Large intestine (tissue), 3 donors: ENCODE results near the gene SPDYE17. TPM values are rescaled to one million over a fixed set of nuclear protein-coding genes. Genes with fewer than 3 reads are reported as not detected.
"Not testable (repeated sequence)": the region's sequence is repeated elsewhere in the genome, so short reads cannot be mapped to it uniquely, and the experiment has no call there.

Experiments
- DNase-seq, 2 donors: peaks; one replicate each; pipeline versions ENCODE4 v3.0.0 to v3.0.0-alpha.2; 2013
- H3K27ac ChIP-seq: one replicate; pipeline ENCODE4 v1.5.1; 2013; ENCODE audit warnings: low read length
- H3K27me3 ChIP-seq: 2 replicates; pipeline ENCODE4 v1.6.1; 2013; ENCODE audit warnings: low read length; ENCODE audit not compliant: control insufficient read depth, insufficient read depth
- H3K36me3 ChIP-seq: 2 replicates; pipeline ENCODE4 v1.6.1; 2013; ENCODE audit warnings: low read length; ENCODE audit not compliant: control insufficient read depth, insufficient read depth
- H3K4me1 ChIP-seq: one replicate; pipeline ENCODE4 v1.6.1; 2013; ENCODE audit warnings: low read length; ENCODE audit not compliant: control insufficient read depth, insufficient read depth
- H3K4me3 ChIP-seq: one replicate; pipeline ENCODE4 v1.5.1; 2013; ENCODE audit warnings: low read length
- H3K9me3 ChIP-seq: one replicate; pipeline ENCODE4 v1.6.1; 2013; ENCODE audit warnings: mild to moderate bottlenecking, low read depth, low read length, moderate library complexity; ENCODE audit not compliant: control insufficient read depth
- WGBS: methylation state at CpG from one replicate; pipeline ENCODE4 v1.1.5; 2013; ENCODE audit warnings: low lambda C conversion rate; ENCODE audit not compliant: insufficient coverage; 5-methylcytosine and 5-hydroxymethylcytosine counted together
- polyA plus RNA-seq: library from polyadenylated mRNA; unstranded; fragments of 120-200 nt; gene quantifications from one replicate; pipeline ENCODE4 v1.2.1, GENCODE V29; 2013

Gene SPDYE17
- polyA plus RNA-seq, 1 donor, result not detected

DNA sequence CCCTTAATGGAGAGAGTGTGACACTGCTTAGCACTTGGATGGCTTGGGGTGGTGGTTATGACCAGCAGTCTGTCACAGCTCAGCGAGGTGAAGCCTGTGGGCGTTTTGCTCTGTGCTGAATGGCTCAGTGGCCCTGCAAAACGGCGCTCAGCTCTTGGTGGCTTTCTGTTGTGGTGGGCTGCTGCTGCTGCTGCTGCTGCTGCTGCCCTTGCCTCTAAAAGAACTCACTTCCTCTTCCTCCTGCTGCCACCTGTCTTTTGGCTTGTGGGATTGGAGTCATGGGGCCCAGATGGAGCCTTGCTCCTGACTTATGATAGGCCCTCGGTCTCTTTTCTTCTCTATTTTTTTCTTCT lies 47.4 kb downstream of the SPDYE17 start:
- not testable (repeated sequence) for H3K4me3 ChIP-seq, H3K36me3 ChIP-seq, H3K27ac ChIP-seq, DNase-seq, H3K4me1 ChIP-seq, H3K9me3 ChIP-seq, H3K27me3 ChIP-seq
- WGBS, result no CpG with 5 or more reads among the region's 5 CpGs

DNA sequence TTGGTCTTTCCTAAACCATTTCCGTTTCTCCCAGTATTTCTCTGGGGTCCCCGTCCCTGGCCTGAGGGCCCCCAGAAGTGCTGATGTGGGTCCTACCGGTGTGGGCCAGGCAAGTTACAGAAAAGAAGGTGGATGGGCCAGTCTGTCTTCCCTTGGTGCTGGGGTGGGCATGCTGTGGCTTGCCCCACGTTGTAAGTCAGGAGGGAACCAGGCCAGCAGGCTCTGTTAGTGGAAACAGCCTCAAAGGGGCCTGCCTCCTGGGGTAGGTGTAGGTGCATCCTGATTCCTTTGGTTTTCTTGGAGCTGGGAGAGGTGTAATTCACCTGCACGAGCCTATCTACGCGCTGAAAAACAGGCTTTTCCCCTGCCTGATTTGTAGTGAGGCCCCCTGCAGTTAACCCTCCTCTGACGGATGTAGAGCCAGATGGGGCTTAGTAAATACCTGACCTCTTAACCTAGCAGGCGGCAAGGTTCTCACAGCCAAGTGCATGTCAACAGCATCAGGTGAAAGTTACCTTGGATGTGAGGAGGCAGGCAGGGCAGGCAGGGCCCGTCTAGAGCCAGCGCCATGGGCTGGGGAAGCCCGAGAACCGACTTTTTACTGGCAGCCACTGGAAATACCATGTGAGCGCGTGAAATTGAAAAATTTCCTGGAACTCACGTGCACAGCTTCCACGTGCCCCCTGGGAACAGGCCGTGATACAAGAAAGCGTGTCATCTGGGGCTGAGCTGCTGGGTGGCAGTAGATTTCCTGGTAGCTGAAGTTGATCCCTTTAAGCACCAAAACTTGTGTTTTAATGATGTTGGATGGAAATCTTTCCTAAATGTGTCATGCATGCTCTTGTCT lies 48.0 kb downstream of the SPDYE17 start:
- H3K27me3 ChIP-seq, H3K9me3 ChIP-seq, DNase-seq, H3K27ac ChIP-seq, H3K4me3 ChIP-seq, H3K4me1 ChIP-seq, H3K36me3 ChIP-seq: not testable (repeated sequence)
- no CpG with 5 or more reads among the region's 19 CpGs for WGBS

DNA sequence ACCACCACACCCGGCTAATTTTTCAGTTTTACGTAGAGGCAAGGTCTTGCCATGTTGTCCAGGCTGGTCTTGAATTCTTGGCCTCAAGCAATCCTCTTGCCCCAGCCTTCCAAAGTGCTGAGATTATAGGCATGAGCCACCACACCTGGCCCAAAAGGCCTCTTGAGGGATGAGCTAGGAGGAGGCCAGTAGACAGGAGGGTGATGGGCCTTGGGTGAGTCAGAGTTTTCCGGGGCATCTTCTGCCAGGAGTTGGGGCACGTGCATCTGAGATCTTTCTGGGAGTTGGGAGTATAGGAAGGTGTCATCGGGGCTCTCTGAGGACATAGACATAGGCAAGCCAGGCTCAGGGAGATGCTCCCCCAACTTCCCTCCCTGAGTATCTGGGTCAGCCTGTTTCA lies 48.8 kb downstream of the SPDYE17 start:
- WGBS, result no CpG with 5 or more reads among the region's 5 CpGs
- H3K9me3 ChIP-seq, DNase-seq, H3K36me3 ChIP-seq, H3K4me1 ChIP-seq, H3K27ac ChIP-seq, H3K4me3 ChIP-seq, H3K27me3 ChIP-seq: not testable (repeated sequence)

DNA sequence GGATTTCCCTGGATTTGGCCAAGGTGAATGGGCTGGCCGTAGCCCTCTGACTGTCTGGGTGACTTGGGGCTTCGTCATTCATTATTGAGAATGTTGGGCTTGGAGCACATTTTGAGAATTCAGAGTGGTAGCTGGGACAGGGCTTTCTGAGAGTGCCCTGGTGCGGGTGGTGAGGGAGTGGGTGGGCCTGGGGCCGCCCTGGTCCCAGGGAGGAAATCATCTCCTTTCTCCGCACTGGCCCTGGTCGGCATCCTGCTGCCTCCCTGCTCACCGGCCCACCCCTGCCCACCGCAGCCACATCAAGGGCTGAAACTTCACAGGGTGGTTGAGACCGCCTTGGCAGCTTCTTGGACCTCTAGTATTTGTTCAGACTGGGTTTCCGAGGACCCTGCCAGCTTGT lies 49.7 kb downstream of the SPDYE17 start:
- not testable (repeated sequence) for H3K9me3 ChIP-seq, H3K27ac ChIP-seq
- WGBS, result no CpG with 5 or more reads among the region's 10 CpGs

DNA sequence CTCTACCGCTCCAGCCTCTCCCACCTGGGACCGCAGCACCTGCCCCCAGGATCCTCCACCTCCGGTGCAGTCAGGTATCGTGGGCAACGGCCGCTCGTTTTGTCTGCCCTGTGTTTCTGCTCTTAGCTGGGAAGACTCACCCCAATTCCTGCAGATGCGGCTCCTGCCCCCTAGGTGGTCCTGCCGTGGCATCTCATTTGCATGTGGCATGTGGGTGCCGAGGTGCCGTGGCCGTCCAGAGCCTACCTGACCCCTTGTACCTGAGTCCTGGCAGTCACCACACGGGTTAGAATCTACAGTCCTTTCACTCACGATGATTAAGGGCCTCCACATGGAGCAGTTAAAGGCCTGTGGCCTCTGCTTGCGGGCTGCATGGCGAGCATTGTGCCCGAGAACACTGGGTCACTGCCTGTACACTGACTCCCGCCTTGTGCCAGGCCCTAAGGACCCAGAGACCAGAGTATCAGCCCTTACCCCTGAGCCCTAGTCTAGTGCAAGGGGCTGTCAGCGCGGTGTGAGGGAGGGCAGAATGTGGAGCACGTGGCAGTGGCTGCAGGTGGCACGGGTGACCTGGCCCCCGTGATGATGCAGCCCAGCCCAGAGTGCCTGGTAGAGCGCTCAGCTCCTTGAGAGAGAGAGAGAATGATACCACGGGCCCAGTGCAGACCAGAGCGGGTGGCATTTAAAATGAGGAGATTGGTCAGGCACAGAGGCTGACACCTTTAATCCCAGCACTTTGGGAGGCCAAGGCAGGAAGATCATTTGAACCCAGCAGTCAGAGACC lies 50.8 kb downstream of the SPDYE17 start:
- no CpG with 5 or more reads among the region's 26 CpGs for WGBS
- H3K4me1 ChIP-seq, H3K27ac ChIP-seq, H3K27me3 ChIP-seq, H3K9me3 ChIP-seq, DNase-seq, H3K36me3 ChIP-seq, H3K4me3 ChIP-seq: not testable (repeated sequence)

More for the DNA sequence above, 49.7 kb downstream of the SPDYE17 start:
- DNase-seq, H3K36me3 ChIP-seq, H3K4me3 ChIP-seq, H3K27me3 ChIP-seq, H3K4me1 ChIP-seq: not testable (repeated sequence)

DNA sequence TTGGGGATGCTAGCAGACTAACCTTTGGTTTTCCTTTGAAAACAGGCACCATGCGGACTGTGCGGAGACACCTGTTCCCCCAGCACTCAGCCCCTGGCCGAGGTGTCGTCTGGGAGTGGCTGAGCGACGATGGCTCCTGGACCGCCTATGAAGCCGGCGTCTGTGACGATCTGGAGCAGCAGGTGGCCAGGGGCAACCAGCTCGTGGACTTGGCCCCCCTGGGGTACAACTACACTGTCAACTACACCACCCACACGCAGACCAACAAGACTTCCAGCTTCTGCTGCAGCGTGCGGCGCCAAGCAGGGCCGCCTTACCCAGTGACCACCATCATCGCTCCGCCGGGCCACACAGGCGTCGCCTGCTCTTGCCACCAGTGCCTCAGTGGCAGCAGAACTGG lies 51.6 kb downstream of the SPDYE17 start:
- H3K9me3 ChIP-seq, H3K4me1 ChIP-seq, H3K27ac ChIP-seq, H3K4me3 ChIP-seq, H3K36me3 ChIP-seq, DNase-seq, H3K27me3 ChIP-seq: not testable (repeated sequence)
- no CpG with 5 or more reads among the region's 21 CpGs for WGBS

DNA sequence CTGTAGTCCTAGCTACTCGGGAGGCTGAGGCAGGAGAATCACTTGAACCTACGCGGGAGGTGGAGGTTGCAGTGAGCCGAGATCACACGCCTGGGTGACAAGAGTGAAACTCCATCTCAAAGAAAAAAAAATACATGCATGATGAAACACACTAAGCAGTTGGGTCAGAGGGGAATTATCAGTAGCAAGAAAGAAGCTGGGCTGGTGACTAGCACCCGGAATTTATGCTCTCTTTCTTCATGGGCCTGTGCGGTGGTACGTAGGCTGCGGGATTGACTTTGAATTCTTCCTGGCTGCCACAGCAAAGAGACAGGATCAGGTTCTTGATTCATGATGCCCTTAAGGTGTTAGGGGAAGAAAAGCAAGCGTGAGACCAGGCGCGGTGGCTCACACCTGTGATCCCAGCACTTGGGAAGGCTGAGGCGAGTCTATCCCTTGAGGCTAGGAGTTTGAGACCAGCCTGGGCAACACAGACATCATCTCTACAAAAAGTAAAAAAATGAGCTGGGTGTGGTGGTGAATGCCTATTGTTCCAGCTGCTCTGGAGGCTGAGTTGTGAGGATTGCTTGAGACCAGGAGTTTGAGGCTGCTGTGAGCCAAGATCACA lies 54.3 kb downstream of the SPDYE17 start:
- no CpG with 5 or more reads among the region's 13 CpGs for WGBS

DNA sequence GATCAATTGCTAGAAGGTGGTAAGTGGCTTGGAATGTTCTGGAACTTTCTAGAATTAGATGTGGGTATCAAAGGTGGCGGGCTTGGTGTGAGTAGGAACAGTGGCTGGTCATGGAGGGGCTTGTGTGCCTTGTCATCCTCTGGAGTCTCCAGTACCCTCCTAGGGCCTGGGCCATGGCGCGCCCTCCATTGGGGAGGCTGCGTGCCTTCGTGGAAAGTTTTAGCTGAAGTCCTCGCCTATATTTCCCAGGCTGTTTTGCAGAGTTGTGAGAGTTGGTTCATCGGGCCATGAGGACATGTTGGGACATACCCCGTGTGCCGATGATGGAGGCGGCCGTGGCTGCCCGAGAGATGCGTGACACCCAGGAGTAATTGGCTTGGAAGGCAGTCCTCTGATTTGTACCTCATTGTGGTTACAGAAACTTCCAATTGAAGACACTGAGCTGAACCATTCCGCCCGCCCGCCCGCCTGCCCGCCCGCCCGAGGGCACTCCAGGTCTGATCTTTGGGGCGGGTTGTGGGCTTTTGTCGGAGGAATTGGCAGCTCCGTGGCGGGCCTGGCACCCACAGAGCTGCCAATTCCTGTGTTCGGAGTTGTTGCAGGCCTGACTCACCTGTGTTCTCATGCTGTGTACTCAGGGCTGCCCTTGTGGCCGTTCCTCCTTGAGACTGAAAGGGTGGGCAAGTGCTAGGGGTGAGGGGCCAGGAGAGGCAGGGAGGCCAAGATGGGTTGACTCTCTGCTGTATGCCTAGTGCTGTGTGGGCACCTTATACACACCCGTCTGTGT lies 57.2 kb downstream of the SPDYE17 start:
- H3K27ac ChIP-seq, result not testable (repeated sequence)
- no CpG with 5 or more reads among the region's 27 CpGs for WGBS

More for the DNA sequence above, 54.3 kb downstream of the SPDYE17 start:
- not testable (repeated sequence) for H3K27me3 ChIP-seq, H3K4me3 ChIP-seq, DNase-seq, H3K9me3 ChIP-seq, H3K36me3 ChIP-seq, H3K27ac ChIP-seq, H3K4me1 ChIP-seq

DNA sequence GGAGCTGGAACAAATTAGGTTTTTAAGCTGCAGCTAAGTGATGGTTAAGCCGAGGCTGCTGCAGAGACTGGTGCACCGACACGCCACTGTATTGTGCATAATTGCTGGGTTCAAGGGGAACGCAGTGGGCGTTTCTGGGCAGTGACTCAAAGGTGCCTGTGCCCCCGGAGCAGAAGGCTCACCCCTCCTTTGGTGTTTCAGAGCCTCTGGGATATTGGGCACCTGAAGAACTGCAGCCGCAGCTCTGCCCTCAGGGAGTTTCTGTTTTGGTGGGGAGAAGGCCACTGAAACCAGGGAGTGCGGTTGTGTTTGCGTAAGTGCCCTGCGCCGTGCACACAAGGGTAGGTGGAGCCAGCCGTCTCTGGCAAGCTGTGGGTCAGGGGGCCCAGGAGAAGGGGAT lies 57.8 kb downstream of the SPDYE17 start:
- not testable (repeated sequence) for H3K36me3 ChIP-seq, H3K9me3 ChIP-seq, H3K27ac ChIP-seq, H3K4me3 ChIP-seq, H3K27me3 ChIP-seq, DNase-seq, H3K4me1 ChIP-seq
- WGBS, result no CpG with 5 or more reads among the region's 12 CpGs

More for the DNA sequence above, 57.2 kb downstream of the SPDYE17 start:
- H3K9me3 ChIP-seq, H3K36me3 ChIP-seq, H3K4me1 ChIP-seq, DNase-seq, H3K4me3 ChIP-seq, H3K27me3 ChIP-seq: not testable (repeated sequence)

DNA sequence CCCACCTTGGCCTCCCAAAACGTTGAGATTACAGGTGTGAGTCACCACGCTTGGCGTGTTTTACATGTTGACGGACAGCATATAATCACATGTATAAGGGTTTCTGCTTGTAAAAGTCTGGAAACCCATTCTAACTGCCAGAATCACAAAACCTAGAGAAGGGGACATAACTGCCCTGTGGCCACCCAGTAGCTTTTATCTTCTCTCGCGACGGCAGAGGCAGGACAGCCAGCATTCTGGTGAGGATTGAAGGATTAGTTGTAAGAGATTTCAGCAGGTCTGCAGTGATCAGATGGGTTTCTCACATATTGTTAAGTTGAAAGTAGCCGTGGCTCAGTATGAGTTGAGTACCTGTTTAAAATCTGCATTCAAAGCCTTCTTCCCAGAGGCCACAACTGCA lies 59.8 kb downstream of the SPDYE17 start:
- no CpG with 5 or more reads among the region's 8 CpGs for WGBS
- DNase-seq, result not testable (repeated sequence)

More for the DNA sequence above, 59.8 kb downstream of the SPDYE17 start:
- H3K36me3 ChIP-seq, H3K9me3 ChIP-seq, H3K27ac ChIP-seq, H3K27me3 ChIP-seq, H3K4me1 ChIP-seq, H3K4me3 ChIP-seq: not testable (repeated sequence)
